GM18498 (cell line): ENCODE results near the gene TSPAN18.

ENCODE experiments used
- ATAC-seq: cut with Tn5 transposase; IDR thresholded peaks from one replicate; pipeline ENCODE4 v1.9.1; 2021; ENCODE audit warnings: mild to moderate bottlenecking, moderate library complexity; ENCODE audit not compliant: unreplicated experiment

TSPAN18 gene, protein sequence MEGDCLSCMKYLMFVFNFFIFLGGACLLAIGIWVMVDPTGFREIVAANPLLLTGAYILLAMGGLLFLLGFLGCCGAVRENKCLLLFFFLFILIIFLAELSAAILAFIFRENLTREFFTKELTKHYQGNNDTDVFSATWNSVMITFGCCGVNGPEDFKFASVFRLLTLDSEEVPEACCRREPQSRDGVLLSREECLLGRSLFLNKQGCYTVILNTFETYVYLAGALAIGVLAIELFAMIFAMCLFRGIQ

DNA sequence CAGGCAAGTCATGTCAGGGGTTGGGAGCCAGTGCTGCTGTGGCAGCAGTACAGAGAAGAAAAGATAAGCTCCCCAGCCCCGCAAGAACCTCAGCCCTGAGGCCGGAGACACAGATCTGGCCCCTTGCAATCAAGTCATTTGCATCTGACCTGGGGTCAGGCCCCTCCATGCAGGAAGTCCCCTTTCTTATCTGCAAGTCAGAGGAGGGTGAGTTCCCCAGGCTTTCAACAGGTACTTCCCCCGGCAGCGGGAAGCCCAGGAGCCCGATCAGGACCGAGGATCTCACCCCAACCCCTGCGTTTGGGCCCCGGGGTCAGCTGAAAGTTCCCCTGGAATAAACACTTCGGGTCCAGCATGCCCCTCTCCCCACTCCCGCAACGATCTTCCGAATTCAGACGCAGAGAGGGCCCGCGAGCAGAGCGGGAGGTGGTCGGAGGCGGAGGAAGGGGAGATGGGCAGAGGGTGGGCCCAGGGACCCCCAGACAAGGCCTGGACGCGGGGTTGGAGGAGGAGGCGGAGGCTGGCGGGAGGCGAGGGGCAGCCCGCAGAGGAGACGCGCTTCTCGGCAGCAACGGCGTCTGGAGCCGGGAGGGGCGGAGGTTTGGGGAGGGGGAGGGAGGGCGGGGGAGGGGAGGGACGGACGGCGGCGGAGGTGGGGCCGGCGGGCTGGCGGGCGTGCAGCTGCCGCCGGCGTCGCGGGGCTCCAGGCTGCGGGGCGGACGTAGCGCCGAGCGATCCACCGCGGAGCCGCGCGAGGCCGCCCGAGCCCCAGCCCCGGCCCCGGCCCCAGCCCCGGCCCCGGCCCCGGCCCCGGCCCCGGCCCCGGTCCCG is at the start of gene TSPAN18:
Gene TSPAN18 (plus strand): TSS at position 680 of the 831 bp plus-strand sequence. CDS start 179,455 bp downstream, outside the sequence.
- ATAC-seq, result peak; percentile 58

DNA sequence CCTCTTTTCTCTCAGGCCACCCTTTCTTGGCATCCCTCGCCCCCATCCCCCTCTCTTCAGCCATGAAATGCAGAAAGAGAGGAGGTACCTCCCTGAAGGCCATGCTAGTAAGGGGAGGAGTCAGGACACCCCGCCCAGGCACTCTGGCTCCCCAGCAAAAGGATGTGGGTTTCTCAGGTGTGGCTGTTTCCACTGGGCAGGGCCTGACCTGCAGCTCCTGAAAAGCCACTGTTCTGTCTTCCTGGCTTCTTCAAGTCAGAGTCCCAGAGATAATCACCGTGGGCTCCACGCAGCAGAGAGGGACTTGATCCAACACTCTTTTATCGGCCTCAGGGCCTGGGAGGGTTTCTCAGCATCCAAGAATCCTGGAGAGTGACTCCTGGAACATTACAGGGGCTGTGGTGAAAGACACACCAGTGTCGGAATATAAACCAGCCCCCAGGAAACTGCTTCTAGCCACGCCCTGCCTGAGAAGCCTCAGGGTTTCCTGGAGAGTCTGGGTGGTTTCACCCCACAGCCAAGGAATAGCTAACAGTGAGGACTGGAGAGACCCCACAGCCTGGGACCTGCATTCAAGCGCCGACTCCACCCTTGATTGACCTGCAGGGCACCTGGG is 45.7 kb upstream of the TSPAN18 start:
- no peak for ATAC-seq

DNA sequence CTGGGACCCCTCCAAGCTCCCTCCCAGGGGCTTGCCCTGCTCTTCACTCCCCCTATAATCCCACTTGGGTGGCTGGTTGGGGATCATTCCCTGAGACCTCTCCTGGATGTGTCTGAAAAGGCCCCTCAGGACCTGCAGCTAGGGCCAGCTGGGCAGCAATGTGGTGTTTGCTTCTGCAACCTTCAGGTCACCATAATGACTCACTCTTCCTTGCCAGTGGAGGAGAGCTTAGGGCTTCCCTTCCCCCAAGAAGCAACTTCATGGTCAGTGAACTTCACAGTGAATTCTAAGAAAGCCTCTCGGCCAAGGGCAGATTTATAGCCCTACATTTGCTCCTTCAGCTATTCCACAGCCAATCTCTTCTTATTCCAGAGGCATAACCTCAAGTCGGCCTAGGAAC is 45.1 kb upstream of the TSPAN18 start:
- no peak for ATAC-seq

DNA sequence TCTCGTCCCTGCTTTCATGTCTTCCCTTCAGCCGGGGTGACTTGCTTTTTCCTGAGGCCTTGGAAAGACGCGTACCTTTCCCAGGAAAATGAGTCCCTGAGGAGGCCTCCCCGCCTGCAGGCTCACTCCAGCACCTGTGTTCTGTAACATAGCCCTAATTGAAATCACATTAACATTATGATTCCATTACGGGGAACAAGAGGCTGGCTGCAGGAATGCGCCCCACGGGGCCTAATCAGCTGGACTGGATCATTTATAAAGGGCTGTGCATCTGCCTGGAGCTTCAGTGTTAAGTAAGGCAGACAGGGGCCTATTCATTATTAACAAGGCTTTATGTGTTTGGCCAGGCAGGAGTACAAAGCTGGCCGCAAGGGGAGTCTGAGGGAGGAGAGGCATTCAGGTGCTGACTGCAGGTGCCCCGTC is 41.9 kb upstream of the TSPAN18 start:
- ATAC-seq, result no peak

DNA sequence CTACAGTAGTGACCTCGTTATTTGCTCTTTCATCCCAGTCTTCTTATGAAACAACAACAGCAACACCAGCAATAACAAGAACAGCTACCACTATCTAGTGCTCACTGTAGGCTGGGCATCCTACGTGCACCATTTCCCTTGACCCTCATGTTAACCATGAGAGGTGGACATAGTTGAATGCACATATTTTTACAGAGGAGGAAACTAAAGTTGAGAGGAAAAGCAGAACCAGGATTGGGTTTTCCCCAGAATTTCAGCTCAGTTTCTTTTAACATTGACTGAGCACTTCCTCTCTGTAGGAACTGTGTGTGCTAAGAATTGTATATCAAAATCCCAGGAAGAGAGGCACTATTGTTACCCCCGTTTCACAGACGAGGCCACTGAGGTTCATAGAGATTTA is 39.4 kb upstream of the TSPAN18 start:
- ATAC-seq, result no peak

DNA sequence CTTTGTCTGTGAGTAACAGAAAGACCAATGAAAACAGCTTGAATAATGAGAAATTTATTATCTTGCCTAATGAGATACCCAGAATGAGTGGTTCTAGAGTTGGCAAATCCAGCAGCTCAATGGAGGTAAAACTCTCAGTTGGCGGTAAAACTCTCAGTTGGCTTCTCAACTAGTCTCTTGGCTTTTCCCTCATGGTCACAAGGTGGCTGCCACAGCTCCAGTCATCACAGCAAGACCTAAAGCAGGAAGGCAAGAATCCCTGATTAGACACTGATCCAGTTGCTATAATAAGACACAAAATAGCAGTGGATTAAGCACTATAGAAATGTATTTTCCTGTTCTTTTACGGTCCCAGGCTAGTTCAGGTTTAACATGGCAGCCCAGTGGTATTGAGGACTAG is 37.5 kb upstream of the TSPAN18 start:
- no peak for ATAC-seq

DNA sequence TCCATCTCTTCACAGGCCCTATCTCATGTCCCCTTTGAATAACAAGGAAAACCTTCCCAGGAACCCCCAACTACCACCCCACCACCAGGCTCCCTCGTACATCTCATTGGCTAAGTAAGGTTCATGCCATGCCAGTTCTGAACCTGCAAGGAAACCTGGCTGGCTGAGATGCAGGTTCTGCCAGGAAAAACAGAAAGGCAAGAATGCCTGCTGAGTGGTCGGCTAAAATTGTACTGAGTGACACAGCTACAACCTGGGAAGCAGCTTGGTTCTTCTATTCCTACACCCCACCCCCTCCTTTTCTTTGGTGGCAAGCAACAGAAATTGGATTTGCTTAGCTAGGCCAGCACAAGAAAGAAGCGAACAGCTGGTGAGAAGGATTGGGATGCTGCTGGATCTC is 36.1 kb upstream of the TSPAN18 start:
- no peak for ATAC-seq

DNA sequence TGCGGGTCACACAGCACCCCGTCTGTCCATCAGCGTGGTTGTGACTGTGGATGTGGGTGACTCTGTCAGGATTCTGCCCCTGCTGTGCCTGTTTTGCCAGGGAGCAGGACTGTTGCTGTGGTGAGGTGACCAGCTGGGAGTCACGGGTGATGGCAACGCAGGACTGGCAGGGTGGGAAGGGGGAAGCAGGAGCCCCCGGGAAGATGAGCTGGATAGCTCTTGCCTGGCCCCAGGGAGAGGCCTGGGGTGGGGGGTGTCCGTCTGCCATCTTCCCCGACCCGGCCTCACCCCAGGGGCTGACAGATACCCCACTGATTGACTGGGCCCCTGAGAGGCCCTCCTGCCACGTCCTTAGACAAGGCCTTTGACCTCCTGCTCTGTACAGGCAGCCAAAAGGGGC is 34.3 kb upstream of the TSPAN18 start:
- no peak for ATAC-seq

DNA sequence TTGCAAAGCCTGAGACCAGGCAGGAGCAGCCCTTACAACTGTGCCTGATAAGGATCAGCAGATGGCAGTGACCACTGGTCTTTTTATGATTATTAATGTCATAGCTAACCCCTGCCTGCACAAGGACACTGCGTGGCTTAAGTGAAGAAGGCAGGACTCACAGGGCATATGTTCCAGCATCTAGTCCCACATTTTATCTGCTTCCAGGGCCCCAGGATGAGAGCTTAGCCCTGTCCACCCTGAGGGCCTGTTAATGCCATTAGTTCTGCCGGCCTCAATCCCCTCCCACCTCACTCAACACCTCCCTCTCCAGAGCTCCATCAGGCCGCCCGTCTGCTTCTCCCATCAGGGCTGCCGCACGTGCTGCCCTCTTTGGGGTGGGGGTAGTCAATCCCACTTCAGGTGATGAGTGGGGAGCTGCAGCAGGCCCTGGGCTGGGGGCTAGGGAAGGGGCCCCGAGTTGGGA is 33.1 kb upstream of the TSPAN18 start:
- ATAC-seq, result no peak

DNA sequence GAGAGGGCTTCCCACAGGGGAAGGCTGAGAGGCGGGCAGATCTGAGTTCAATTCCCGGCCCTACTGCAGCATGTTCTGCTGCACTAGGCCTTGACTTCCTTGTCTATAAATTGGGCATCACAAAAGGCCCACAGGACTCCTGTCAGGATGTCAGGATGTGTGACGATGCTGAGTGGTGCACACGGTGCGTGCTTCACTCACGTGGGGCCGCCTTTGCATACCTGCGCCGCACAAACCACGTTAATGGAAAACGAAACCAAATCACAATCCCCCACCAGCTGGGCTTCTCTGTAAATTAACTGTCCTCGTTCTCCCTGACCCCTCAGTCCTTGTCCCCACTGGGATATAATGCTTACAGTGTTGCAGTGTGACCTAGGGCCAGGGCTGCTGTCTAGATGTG is 32.3 kb upstream of the TSPAN18 start:
- ATAC-seq, result no peak

DNA sequence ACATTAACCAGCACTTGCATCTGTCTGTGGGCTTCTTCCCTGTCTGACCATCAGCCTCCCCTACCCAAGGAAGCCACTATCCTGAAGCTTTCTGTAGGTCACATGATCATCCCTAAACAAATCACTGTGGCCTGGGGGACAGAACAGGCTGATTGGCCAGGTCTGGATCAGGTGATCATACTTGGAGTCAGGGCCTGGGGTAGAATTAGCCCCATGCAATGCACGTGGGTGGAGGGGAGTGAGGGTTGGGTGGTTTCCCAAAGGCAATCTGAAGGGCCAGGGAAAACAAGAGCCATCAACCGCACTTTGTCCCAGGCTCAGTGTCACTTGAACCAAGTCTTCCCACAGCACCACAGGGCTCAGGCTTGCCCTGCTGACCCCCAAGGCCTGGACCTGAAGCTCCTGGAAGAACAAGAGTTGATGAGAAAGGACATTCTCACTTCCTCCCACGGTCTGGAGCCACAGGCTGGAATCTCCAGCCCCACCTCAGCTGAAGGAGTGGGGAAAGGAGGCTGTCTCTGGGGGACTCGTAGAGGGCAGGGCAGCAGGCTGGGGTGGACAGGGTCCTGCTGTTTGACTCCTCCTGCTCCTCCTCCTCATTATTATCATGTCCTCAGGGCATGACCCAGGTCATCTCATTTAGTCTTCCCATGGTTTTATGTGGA is 31.5 kb upstream of the TSPAN18 start:
- no peak for ATAC-seq

DNA sequence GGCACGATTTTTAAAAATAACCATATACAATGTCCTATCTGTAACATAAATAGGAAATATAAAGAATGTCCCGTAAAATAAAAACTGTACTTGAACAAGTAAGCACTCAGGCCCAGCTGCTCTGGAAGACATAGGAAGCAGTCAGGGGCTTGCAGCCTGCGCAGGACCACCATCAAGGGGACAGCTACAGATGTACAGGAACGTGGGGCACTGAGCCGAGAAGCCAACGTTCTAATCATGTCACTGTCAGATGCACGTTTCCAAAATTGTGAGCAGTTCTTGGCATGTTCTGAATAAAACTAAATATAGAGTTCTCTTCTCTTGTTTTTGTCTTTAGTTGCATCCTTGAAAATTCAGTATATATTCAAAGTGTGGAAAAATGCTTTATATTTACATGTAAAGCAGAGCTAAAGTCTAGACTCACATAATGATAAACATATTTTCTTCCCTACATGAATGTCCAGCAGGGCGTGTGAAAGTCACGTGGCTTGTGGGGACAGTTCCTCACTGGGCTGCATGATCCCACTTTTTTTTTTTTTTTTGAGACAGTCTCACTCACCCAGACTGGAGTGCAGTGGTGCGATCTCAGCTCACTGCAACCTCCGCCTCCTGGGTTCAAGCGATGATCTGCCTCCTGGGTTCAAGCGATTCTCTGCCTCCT is 28.4 kb upstream of the TSPAN18 start:
- ATAC-seq, result no peak

DNA sequence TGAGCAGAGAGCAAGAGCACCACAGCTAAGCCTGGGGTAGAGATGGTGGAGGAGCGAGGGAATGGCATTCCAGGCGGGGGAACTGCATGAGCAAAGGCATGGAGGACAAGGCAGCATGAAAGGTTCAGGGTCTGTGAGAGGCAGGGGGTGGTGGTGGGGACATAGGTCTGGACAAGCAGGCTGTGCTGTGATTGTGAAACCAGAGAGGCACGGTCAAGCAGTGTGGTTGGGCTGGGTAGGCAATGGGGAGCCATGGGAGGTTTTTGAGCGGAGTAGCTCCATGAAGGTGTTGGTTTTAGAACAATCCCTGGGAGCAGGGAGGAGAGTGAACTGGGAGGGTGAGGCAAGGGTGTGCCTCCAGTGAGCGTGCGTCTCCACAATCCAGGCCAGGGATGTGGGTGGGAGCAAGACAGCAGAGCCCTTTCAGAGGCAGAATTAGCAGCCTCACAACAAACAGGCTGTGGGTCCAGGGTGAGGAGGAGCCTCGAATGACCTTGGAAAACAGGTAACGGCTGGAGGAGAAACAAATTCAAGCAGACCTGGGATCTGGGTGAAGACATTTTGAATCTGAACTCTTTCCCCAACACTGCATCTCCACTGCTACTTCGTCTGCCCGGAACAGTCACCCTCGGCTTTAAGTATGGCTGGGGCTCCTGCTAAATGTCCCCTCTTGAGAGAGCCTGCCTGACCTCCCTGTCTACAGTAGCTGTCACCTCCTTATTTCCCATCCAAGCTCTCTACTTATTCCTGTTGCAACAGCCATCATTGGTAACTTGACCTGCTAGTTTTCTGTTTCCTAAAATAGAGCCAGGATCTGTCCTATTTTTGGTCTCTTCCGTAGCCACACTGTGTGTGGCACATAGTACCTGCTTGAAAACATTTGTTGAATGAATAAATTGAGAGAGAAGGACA is 27.0 kb upstream of the TSPAN18 start:
- no peak for ATAC-seq

DNA sequence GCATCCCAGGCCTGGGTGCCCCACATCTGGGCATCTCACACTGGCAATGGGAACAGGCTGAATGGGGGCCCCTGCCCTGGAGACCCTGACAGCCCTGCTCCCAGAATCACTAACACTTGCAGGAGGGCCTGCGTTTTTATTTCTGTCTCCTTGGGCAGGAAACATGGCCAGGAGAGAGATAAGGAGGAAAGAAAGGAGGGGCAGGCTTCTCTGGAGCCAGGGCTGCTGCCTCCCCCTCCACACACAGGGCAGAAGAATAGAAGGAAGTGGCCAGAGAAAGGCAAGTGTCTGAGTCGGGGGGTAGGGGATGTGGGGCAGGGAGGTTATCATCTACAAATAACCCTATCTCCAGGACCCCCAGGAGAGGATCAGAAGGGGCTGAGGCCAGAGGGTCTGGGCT is 25.5 kb upstream of the TSPAN18 start:
- ATAC-seq, result no peak

DNA sequence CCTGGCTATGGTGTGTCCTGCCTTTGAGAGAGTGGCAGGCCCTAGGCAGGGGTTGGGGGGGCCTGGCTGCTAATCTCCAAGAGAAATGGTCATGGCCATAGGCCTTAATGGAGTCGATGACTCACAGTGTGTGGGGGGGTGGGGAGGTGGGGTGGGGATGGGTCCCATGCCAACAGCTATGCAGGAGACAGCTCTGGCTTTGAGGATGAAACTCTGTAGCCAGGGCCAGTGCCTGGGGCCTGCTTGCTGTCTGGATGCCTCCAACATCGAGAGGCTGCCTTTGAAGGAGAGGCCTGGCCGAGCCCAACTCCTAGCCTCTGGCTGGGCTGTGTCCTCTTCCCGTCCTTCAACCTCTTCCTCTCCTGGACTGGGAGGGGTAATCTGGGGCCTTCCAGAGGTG is 23.9 kb upstream of the TSPAN18 start:
- no peak for ATAC-seq

DNA sequence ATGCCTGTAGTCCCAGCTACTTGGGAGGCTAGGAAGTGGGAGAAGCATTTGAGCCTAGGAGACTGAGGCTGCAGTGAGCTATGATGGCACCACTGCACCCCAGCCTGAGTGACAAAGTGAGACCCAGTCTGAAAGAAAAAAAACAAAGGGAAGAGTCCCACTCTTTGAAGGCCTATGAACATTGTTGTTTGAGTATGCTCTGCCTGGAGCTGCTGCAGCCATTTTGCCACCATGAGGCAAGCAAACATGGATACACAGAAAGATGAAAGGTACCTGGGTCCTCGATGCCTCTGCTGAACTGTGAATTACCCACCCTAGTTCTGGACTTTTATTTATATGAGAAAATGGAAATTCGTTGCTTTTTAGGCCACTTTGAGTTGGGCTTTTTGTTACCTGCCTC is 19.7 kb upstream of the TSPAN18 start:
- no peak for ATAC-seq

DNA sequence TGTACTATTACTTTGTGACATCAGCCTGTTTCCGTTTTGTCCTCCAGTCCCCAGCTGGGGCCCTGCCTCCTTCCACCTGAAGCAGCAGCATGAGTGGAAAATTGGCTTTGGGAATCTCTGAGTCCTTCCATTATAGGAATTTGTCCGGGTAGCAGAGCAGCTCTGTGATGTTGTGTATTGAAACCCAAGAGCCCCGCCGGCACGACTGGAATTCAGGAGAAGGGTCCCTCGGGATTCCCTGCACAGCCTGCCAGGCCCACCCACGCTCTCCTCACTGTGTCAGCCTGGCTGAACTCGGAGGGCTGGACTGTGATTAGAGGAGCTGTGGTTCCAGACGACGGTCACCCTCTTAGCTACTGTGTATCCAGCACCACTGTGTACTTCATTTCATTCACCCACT is 18.8 kb upstream of the TSPAN18 start:
- no peak for ATAC-seq

DNA sequence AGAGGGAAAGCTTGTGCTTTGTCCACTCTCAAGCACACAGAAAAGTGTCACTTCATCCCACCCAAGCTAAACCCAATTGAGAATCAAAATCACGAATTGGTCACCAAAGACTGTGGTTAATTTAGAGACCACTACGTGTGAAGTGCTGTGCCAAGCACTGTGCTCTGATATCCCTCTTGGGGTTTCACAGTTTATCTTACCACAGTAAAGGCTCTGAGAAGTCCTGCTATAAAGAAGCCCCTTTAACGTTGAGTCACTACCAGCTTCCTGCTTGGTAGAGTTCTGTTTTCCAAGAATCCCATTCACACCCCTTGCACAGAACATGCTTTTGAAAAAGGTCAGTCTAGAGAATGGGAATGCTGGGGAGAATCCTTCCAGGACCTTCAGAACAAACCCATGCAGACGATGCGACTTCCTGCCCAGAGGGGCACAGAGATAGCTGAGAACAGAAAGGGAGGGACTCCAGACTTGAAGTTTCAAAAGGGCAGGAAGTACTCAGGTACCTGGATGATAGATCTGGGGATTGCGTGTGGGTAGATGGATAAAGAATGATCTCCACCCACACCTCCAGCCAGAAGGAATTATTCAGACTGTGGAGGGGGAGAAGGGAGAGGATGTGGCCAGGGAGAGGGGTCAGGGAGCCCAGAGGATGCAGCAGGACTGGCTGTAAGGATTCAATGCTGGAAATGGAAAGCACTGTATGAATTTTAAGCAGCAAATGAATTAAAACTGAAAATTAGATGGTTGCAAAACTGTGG is 18.1 kb upstream of the TSPAN18 start:
- no peak for ATAC-seq

DNA sequence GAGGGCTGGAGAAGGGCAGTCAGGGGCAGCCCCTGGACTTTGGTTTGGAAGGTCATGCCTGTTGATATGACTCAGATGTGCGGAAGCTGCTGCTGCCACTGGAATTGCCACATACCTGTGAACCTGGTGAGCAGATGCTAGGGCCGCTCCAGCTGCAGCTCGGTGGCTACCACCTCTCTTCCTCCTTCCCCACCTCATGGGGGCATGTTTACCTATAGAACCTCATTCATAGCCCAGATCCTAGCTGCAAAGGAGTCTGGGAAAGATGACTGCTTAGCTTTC is 17.5 kb upstream of the TSPAN18 start:
- ATAC-seq, result no peak
